ENCODE measurements around the gene USP3.

- no peak for TF ChIP-seq CTCF (IDR thresholded peaks at IDR 0.05)
- no peak for TF ChIP-seq POLR2A (IDR thresholded peaks at IDR 0.05)
- no peak for TF ChIP-seq POLR2AphosphoS5 (IDR thresholded peaks at IDR 0.05)
- no peak for TF ChIP-seq EP300 (IDR thresholded peaks at IDR 0.05)
Measured at GRCh38 chr15:63494408-63494807, 10.0 kb upstream of the USP3 start.

All from gastroesophageal sphincter (tissue), 3 donors.